ENCODE data around the gene FUT2.
"Not testable (repeated sequence)": the region's sequence is repeated elsewhere in the genome, so short reads cannot be mapped to it uniquely, and the experiment has no call there.

Gene FUT2

GRCh38 chr19:48705431-48705830 is 9.7 kb downstream of the FUT2 start:
- FAIRE-seq, result no peak

GRCh38 chr19:48708471-48708870 is 12.7 kb downstream of the FUT2 start:
- FAIRE-seq, result no peak

- no peak for FAIRE-seq
Measured at GRCh38 chr19:48711106-48711662, 15.4 kb downstream of the FUT2 start.

- no peak for FAIRE-seq
Measured at GRCh38 chr19:48713041-48713863, 17.5 kb downstream of the FUT2 start.

- peak; percentile 81 for FAIRE-seq
Measured at GRCh38 chr19:48713864-48714755, 18.3 kb downstream of the FUT2 start.

- FAIRE-seq, result no peak
Measured at GRCh38 chr19:48714759-48715675, 19.2 kb downstream of the FUT2 start.

GRCh38 chr19:48715681-48716171 is 20.0 kb downstream of the FUT2 start:
- no peak for FAIRE-seq

GRCh38 chr19:48716562-48717291 is 21.0 kb downstream of the FUT2 start:
- FAIRE-seq, result no peak

GRCh38 chr19:48718106-48718505 is 22.3 kb downstream of the FUT2 start:
- FAIRE-seq, result not testable (repeated sequence)

GRCh38 chr19:48718711-48719231 is 23.0 kb downstream of the FUT2 start:
- FAIRE-seq, result no peak

- no peak for FAIRE-seq
Measured at GRCh38 chr19:48719263-48720171, 23.7 kb downstream of the FUT2 start, which contains the start of gene MAMSTR. TSS of gene MAMSTR (minus strand) at chr19:48719725. CDS start at chr19:48719031, 694 bp downstream.

GRCh38 chr19:48720251-48720612 is 24.5 kb downstream of the FUT2 start:
- FAIRE-seq, result no peak

- FAIRE-seq, result peak; percentile 99
Measured at GRCh38 chr19:48720613-48721296, 25.0 kb downstream of the FUT2 start.

- no peak for FAIRE-seq
Measured at GRCh38 chr19:48722196-48722708, 26.5 kb downstream of the FUT2 start.

- FAIRE-seq, result no peak
Measured at GRCh38 chr19:48724796-48725753, 29.3 kb downstream of the FUT2 start.

- no peak for FAIRE-seq
Measured at GRCh38 chr19:48726556-48726955, 30.8 kb downstream of the FUT2 start.

- no peak for FAIRE-seq
Measured at GRCh38 chr19:48728911-48729664, 33.3 kb downstream of the FUT2 start.

All from islet of Langerhans (tissue), 1 donor.